Chondrocyte (in vitro differentiated cells): ENCODE results near the gene LAPTM4A. TPM values are rescaled to one million over a fixed set of nuclear protein-coding genes. Genes with fewer than 3 reads are reported as not detected.

Experiments used
- DNase-seq: peaks from one replicate; pipeline ENCODE4 v3.0.0; 2021; ENCODE audit warnings: mixed read lengths, low spot score
- H3K27ac Mint-ChIP-seq: one replicate; pipeline ENCODE4 v1.8.0; 2021; ENCODE audit warnings: mild to moderate bottlenecking, moderate library complexity, mixed read lengths; ENCODE audit not compliant: unreplicated experiment
- H3K27me3 Mint-ChIP-seq: 2 replicates; pipeline ENCODE4 v1.8.0; 2021; ENCODE audit warnings: low read depth, mixed read lengths
- H3K36me3 Mint-ChIP-seq: 2 replicates; pipeline ENCODE4 v1.8.0; 2021; ENCODE audit warnings: low read depth, mixed read lengths
- H3K4me1 Mint-ChIP-seq: 2 replicates; pipeline ENCODE4 v1.8.0; 2021; ENCODE audit warnings: low read depth, mild to moderate bottlenecking, mixed read lengths
- H3K4me3 Mint-ChIP-seq: one replicate; pipeline ENCODE4 v1.8.0; 2021; ENCODE audit warnings: mild to moderate bottlenecking, moderate library complexity, mixed read lengths; ENCODE audit not compliant: unreplicated experiment
- H3K9me3 Mint-ChIP-seq: 2 replicates; pipeline ENCODE4 v1.8.0; 2021; ENCODE audit warnings: low read depth, mixed read lengths
- CTCF ChIP-seq: fragments of 200-600 bp; sonication (generic); IDR thresholded peaks from 2 replicates; pipeline ENCODE4 v1.5.0; 2021; ENCODE audit warnings: antibody characterized with exemption, mild to moderate bottlenecking, moderate library complexity
- total RNA-seq: library from RNA; stranded (reverse); gene quantifications from 3 replicates; pipeline ENCODE4 v1.2.1, GENCODE V29; 2021

The LAPTM4A gene
- total RNA-seq, 1 donor from 2014 or later, result 404 TPM

- no peaks in the 10 kb centered on the region for H3K36me3 Mint-ChIP-seq
- H3K9me3 Mint-ChIP-seq, result no peaks in the 10 kb centered on the region
- H3K27me3 Mint-ChIP-seq, result no peaks in the 10 kb centered on the region
- no peak for DNase-seq
- no peak overlapping the region for H3K4me3 Mint-ChIP-seq
- no peak overlapping the region for H3K27ac Mint-ChIP-seq
- TF ChIP-seq CTCF, result no peak
- peaks cover 18% of the 10 kb centered on the region for H3K4me1 Mint-ChIP-seq
These were observed 1.4 kb upstream of the LAPTM4A start for GRCh38 chr2:20052861-20053281.

- H3K27ac Mint-ChIP-seq, result no peak overlapping the region
- peak; percentile 34 for TF ChIP-seq CTCF
- no peaks in the 10 kb centered on the region for H3K27me3 Mint-ChIP-seq
- no peaks in the 10 kb centered on the region for H3K36me3 Mint-ChIP-seq
- H3K4me3 Mint-ChIP-seq, result no peak overlapping the region
- no peaks in the 10 kb centered on the region for H3K9me3 Mint-ChIP-seq
- peaks cover 22% of the 10 kb centered on the region for H3K4me1 Mint-ChIP-seq
- DNase-seq, result no peak
These were observed 912 bp upstream of the LAPTM4A start for GRCh38 chr2:20052229-20052851.

GRCh38 chr2:20050646-20051531 lies 539 bp downstream of the LAPTM4A start:
- peaks cover 27% of the 10 kb centered on the region for H3K4me1 Mint-ChIP-seq
- H3K36me3 Mint-ChIP-seq, result no peaks in the 10 kb centered on the region
- no peak overlapping the region for H3K4me3 Mint-ChIP-seq
- no peaks in the 10 kb centered on the region for H3K27me3 Mint-ChIP-seq
- no peaks in the 10 kb centered on the region for H3K9me3 Mint-ChIP-seq
- no peak for DNase-seq
- TF ChIP-seq CTCF, result peak; percentile 63
- no peak overlapping the region for H3K27ac Mint-ChIP-seq

- H3K4me3 Mint-ChIP-seq, result no peak overlapping the region
- H3K36me3 Mint-ChIP-seq, result no peaks in the 10 kb centered on the region
- H3K9me3 Mint-ChIP-seq, result no peaks in the 10 kb centered on the region
- H3K4me1 Mint-ChIP-seq, result peaks cover 33% of the 10 kb centered on the region
- no peak overlapping the region for H3K27ac Mint-ChIP-seq
- H3K27me3 Mint-ChIP-seq, result no peaks in the 10 kb centered on the region
- no peak for DNase-seq
- no peak for TF ChIP-seq CTCF
These were observed 1.3 kb downstream of the LAPTM4A start for GRCh38 chr2:20050104-20050645.

- no peak for DNase-seq
- H3K9me3 Mint-ChIP-seq, result no peaks in the 10 kb centered on the region
These were observed 1.8 kb downstream of the LAPTM4A start for GRCh38 chr2:20049637-20050036.

More at GRCh38 chr2:20049637-20050036, 1.8 kb downstream of the LAPTM4A start:
- Mint-ChIP-seq H3K4me1 (peaks cover 36% of the 10 kb centered on the region), H3K27ac (no peak overlapping the region), H3K4me3 (no peak overlapping the region), H3K36me3 (no peaks in the 10 kb centered on the region), H3K27me3 (no peaks in the 10 kb centered on the region)
- no peak for TF ChIP-seq CTCF
